Measurements from ENCODE around the gene MRPS22.
A peak's percentile ranks its signal among the peaks of the same experiment; 100 is the strongest.

Gene MRPS22

DNA sequence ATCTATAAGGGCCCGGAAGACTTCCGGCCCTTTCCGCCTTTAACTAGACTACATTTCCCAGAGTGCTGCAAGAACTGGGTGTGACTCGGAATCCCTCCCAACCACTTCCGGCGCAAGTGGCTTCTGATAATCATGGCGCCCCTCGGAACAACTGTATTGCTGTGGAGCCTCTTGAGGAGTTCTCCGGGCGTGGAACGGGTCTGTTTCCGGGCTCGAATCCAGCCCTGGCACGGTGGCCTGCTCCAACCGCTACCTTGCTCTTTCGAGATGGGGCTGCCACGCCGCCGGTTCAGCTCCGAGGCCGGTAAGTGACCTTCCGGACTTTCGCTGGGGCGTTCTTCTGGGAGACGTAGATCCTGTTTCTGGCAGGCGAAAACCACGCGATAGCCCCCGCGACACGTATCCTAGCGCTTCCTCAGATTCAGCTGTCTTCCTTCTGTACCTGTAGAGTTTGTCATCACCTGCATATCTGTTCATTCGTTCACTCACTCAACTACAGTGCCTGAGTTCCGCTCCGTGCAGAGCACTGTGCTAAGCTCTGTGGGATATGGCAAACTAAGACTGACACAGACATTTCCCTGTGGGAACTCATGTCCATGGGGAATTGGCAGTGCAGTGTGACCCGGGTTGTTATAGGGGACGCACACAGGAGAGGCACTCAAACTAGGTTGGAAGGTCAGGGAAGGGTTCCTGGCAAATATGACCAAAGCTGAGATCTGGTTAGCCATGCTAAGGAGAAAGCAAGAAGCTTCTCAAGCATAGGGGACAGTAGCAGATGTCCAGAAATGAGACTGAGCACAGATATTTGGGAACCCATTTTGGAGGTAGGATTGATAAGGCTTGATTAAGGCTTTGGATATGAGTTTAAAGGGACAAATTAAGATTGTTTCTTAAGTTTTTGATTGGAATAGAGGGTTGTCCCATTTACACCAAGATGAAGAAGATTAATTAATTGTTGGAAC lies at the start of gene MRPS22:
TSS of gene MRPS22 (plus strand) at position 126 of the 962 bp plus-strand sequence. CDS start at position 133, 7 bp downstream.
- Histone ChIP-seq H3K36me3 (ENCODE audit: control insufficient read depth, insufficient read depth, low read length) (peaks cover 2% of the 10 kb centered on the region; the same call in 1 of the 2 replicates), H3K9me3 (ENCODE audit: control insufficient read depth, insufficient read depth, low read length) (no peaks in the 10 kb centered on the region), H3K4me3 (ENCODE audit: low read length) (peak within 1 kb of the TSS; percentile 57; the same call in 1 of the 2 replicates), H3K4me1 (ENCODE audit: control insufficient read depth, insufficient read depth, low read length) (no peaks in the 10 kb centered on the region), H3K27me3 (ENCODE audit: control insufficient read depth, insufficient read depth, low read length) (no peaks in the 10 kb centered on the region), H3K27ac (ENCODE audit: low read length) (no peak within 1 kb of the TSS)
- no peak for DNase-seq (ENCODE audit: low read depth, low spot score)
- WGBS (ENCODE audit: insufficient coverage, insufficient read length), result no CpG with 5 or more reads among the region's 37 CpGs

DNA sequence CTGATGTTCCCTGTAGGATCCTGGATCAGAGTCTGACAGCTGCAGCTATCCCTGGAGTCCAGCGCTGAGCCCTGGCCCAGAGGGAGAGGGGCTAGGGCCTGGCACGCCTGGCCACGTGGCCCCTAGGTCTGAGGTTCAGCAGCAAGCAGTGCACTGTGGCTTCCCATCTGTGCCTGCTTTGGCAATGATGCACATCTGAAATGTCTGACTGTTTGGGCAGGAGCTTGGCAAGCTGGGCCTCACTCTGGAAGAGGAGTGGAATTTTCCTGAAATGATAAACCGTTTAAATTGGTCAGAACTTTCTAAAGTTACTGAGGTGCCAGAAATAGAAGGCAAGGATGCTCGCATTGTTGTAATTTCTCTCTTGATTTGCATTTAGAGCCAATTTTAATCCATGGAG lies 48.8 kb upstream of the MRPS22 start:
- Histone ChIP-seq H3K4me1 (ENCODE audit: control insufficient read depth, insufficient read depth, low read length) (no peaks in the 10 kb centered on the region), H3K27me3 (ENCODE audit: control insufficient read depth, insufficient read depth, low read length) (no peaks in the 10 kb centered on the region), H3K9me3 (ENCODE audit: control insufficient read depth, insufficient read depth, low read length) (no peaks in the 10 kb centered on the region), H3K36me3 (ENCODE audit: control insufficient read depth, insufficient read depth, low read length) (no peaks in the 10 kb centered on the region), H3K27ac (ENCODE audit: low read length) (no peak overlapping the region), H3K4me3 (ENCODE audit: low read length) (no peak overlapping the region)
- DNase-seq (ENCODE audit: low read depth, low spot score), result no peak
- WGBS (ENCODE audit: insufficient coverage, insufficient read length), result no CpG with 5 or more reads among the region's 5 CpGs

DNA sequence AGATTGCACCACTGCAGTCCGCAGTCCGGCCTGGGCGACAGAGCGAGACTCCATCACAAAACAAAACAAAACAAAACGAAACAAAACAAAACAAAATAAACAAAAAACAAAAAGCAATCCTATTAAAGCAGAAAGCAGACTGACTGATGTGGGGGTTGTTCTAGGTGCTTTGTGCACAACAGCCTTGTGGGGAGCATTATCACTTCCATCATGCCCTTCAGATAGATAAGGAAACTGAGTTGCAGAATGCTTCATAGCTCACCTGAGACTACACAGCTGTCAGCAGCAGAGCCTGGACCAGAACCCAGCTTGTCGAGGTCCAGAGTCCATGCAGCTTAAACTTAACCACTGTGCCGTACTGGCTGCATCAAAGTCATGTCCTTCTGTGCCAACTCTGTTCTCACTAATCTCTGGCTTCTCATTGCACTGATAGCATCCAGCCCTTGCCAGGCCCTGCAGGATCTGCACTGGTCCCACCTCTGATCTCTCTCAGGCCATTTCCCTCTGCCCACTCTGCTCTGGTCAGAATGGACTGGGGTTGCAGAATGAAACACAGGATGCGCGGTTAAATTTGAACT lies 47.6 kb upstream of the MRPS22 start:
- no peaks in the 10 kb centered on the region for H3K4me1 ChIP-seq (ENCODE audit: control insufficient read depth, insufficient read depth, low read length)
- H3K27me3 ChIP-seq (ENCODE audit: control insufficient read depth, insufficient read depth, low read length), result no peaks in the 10 kb centered on the region
- no peak overlapping the region for H3K27ac ChIP-seq (ENCODE audit: low read length)
- H3K36me3 ChIP-seq (ENCODE audit: control insufficient read depth, insufficient read depth, low read length), result no peaks in the 10 kb centered on the region
- no peaks in the 10 kb centered on the region for H3K9me3 ChIP-seq (ENCODE audit: control insufficient read depth, insufficient read depth, low read length)
- no CpG with 5 or more reads among the region's 9 CpGs for WGBS (ENCODE audit: insufficient coverage, insufficient read length)
- H3K4me3 ChIP-seq (ENCODE audit: low read length), result no peak overlapping the region
- DNase-seq (ENCODE audit: low read depth, low spot score), result no peak

DNA sequence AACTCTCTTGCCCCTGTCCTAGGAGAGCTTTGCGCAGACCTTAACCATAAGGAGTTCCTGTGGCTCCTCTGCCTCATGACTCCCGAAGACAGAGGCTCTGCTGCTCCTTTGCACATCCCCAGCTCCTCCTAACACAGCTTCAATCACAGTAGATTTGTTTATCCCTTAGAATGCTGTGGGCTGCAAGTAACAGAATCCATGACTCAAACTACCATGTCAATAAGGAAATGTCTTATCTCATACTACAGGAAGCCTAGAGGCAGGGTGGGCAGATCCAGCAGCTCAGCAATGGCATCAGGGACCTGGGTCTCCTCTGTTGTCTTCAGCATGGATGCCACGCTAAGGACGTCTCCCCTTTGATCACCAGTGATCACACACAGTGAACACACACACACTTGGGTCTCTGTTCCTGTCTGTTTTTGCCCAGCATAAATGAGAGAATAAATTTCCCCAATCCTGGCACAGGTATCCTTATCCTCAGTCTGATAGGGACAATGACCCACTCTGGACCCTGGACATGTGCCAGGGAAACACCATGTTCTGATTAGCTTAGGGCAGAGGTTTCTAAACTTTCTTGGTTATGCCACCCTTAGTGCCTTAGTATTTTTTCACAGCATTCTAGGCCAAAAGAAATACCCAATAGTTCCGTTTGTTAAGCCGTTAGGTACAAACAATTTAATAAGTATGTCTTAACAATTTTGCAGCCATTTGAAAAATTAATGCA lies 46.1 kb upstream of the MRPS22 start:
- Histone ChIP-seq H3K4me3 (ENCODE audit: low read length) (no peak overlapping the region), H3K9me3 (ENCODE audit: control insufficient read depth, insufficient read depth, low read length) (no peaks in the 10 kb centered on the region), H3K27ac (ENCODE audit: low read length) (no peak overlapping the region), H3K4me1 (ENCODE audit: control insufficient read depth, insufficient read depth, low read length) (no peaks in the 10 kb centered on the region), H3K27me3 (ENCODE audit: control insufficient read depth, insufficient read depth, low read length) (no peaks in the 10 kb centered on the region), H3K36me3 (ENCODE audit: control insufficient read depth, insufficient read depth, low read length) (no peaks in the 10 kb centered on the region)
- no CpG with 5 or more reads among the region's 6 CpGs for WGBS (ENCODE audit: insufficient coverage, insufficient read length)
- no peak for DNase-seq (ENCODE audit: low read depth, low spot score)

DNA sequence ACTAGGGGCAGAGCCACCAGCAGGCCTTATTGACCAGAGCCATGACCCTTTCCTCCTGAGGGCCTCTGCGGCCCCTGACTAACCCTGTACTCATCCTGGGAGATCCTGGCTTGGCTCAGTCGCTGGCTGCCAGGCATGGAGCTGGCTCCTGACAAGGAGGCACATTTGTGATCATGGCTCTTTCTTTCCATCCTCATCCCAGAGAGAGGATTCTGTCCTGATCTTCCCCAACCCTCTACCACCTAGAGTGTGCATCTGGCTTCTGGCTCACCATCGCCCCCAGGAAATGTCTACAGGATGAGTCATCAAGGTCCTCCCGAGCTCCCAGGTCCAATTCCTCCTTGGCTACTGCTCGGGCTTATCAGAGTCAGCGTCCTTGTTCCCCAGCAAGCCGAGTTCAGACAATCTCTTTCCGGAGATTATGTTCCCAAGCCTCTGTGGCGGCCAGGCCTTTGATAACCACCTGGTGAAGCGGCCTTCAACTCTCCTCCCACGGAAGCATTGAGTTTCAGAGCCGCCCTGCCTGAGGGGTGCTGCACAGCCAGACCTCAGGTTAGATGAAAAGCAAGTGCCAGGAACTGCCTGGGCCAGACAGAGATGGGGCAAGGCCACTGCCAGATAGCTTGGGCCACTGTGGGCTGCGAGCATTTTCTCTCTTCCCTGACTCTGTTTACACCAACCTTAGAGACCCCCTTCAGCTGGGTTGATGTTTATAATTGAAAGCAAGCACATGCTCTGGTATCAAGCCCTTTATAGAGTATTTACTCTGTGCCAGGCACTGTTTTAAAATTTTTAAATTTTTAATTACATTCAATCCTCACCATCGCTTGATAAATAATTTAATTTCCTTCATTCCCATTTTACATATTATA lies 44.3 kb upstream of the MRPS22 start:
- Histone ChIP-seq H3K27ac (ENCODE audit: low read length) (no peak overlapping the region), H3K27me3 (ENCODE audit: control insufficient read depth, insufficient read depth, low read length) (no peaks in the 10 kb centered on the region), H3K4me1 (ENCODE audit: control insufficient read depth, insufficient read depth, low read length) (no peaks in the 10 kb centered on the region), H3K9me3 (ENCODE audit: control insufficient read depth, insufficient read depth, low read length) (no peaks in the 10 kb centered on the region), H3K4me3 (ENCODE audit: low read length) (no peak overlapping the region), H3K36me3 (ENCODE audit: control insufficient read depth, insufficient read depth, low read length) (no peaks in the 10 kb centered on the region)
- DNase-seq (ENCODE audit: low read depth, low spot score), result no peak
- 100% methylated on average over 1 of the region's 14 CpGs for WGBS (ENCODE audit: insufficient coverage, insufficient read length)

DNA sequence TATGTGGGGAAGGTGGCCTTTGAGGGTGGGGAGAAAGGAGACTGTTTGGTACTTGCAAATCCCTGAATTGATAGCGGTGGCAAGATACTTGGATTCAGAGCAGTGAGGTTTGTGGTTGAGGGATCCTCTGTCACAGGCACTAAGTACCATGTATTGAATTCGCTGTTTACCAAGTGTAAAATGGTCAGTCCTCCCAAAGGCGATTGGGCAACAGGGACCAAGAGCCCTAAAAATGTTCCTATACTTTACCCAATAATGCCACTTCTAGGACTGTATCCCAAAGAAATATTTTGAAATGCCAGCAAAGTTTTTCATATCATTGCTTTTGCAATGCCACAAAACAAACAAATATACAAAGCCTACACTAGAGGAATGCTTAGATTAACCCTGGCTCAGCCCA lies 43.4 kb upstream of the MRPS22 start:
- no peak for DNase-seq (ENCODE audit: low read depth, low spot score)
- no CpG with 5 or more reads among the region's 3 CpGs for WGBS (ENCODE audit: insufficient coverage, insufficient read length)
- no peaks in the 10 kb centered on the region for H3K36me3 ChIP-seq (ENCODE audit: control insufficient read depth, insufficient read depth, low read length)
- no peaks in the 10 kb centered on the region for H3K9me3 ChIP-seq (ENCODE audit: control insufficient read depth, insufficient read depth, low read length)
- no peak overlapping the region for H3K4me3 ChIP-seq (ENCODE audit: low read length)
- H3K4me1 ChIP-seq (ENCODE audit: control insufficient read depth, insufficient read depth, low read length), result no peaks in the 10 kb centered on the region
- no peaks in the 10 kb centered on the region for H3K27me3 ChIP-seq (ENCODE audit: control insufficient read depth, insufficient read depth, low read length)
- H3K27ac ChIP-seq (ENCODE audit: low read length), result no peak overlapping the region

DNA sequence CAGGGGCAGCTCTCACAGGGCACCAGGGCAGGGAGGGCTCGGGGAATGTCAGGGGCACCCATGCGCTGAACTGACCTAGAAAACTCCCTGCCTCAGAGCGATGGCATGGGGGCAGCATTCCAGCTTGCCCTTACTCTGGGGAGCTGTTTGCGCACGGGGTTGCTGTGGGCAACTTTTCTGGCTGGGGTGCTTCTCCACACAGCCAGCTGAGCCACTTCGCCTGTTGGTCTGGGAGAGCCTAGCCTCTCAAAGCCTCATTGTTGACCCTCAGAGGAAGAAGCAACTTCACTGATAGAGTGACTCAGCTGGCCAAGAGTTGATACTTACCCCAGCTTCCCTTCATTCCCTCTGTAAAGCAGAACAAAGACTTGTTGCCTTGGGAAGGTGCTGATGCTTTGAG lies 42.6 kb upstream of the MRPS22 start:
- no CpG with 5 or more reads among the region's 6 CpGs for WGBS (ENCODE audit: insufficient coverage, insufficient read length)
- Histone ChIP-seq H3K36me3 (ENCODE audit: control insufficient read depth, insufficient read depth, low read length) (no peaks in the 10 kb centered on the region), H3K27me3 (ENCODE audit: control insufficient read depth, insufficient read depth, low read length) (no peaks in the 10 kb centered on the region), H3K9me3 (ENCODE audit: control insufficient read depth, insufficient read depth, low read length) (no peaks in the 10 kb centered on the region), H3K27ac (ENCODE audit: low read length) (no peak overlapping the region), H3K4me3 (ENCODE audit: low read length) (no peak overlapping the region), H3K4me1 (ENCODE audit: control insufficient read depth, insufficient read depth, low read length) (no peaks in the 10 kb centered on the region)
- DNase-seq (ENCODE audit: low read depth, low spot score), result no peak

DNA sequence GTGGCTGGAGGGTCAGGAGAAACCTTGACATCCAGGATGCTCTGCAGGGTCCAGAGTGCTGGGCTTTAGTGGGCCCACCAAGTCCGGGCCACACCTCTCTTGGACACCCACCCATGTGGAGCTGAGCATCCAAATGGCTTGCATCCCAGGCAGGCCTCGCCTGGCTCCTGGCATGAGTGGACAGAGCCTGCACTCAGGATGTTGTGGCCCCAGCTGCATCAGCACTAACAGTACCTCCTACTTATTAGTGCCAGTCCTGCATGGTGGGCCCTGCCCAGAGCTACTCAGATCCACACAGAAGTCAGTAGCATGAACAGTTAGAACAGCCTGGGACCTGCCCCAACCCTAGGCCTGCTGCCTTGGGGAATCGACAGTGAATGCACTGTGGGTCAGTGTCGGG lies 42.2 kb upstream of the MRPS22 start:
- Histone ChIP-seq H3K4me1 (ENCODE audit: control insufficient read depth, insufficient read depth, low read length) (no peaks in the 10 kb centered on the region), H3K36me3 (ENCODE audit: control insufficient read depth, insufficient read depth, low read length) (no peaks in the 10 kb centered on the region), H3K27me3 (ENCODE audit: control insufficient read depth, insufficient read depth, low read length) (no peaks in the 10 kb centered on the region), H3K9me3 (ENCODE audit: control insufficient read depth, insufficient read depth, low read length) (no peaks in the 10 kb centered on the region), H3K4me3 (ENCODE audit: low read length) (no peak overlapping the region), H3K27ac (ENCODE audit: low read length) (no peak overlapping the region)
- WGBS (ENCODE audit: insufficient coverage, insufficient read length), result no CpG with 5 or more reads among the region's 4 CpGs
- no peak for DNase-seq (ENCODE audit: low read depth, low spot score)

DNA sequence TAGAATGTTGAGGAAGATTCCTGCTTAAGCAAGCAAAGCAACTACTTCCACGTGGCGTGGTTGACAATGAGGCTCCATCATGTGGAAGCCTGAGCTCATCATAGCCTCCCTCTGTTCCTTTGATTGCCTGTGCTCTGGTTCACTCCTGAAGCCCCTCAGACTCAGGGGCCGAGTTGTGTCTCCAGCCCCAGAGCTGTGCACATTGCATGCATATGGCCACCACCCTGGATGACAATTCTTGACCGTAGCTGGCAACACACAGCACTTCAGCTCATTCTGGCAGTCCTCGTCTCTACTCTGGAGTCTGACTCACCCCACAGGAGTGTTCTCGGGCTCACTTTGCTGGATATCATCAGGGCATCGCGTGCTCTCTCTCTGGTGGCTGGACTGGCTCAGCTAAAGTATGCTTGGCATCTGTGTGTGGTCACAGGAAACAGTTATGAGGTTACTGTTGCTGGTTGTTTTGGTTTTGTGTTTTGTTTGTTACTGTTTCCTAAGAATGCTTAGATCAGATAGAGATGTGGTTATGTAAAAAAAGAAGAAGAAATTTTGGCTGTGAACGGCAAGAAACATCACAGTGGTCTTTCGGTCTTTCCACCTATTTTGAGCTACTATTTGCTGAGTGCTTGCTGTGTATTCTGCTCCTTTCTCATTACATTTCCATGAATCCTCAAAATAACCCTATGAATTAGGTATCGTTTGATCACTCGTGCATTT lies 41.6 kb upstream of the MRPS22 start:
- Histone ChIP-seq H3K9me3 (ENCODE audit: control insufficient read depth, insufficient read depth, low read length) (no peaks in the 10 kb centered on the region), H3K27me3 (ENCODE audit: control insufficient read depth, insufficient read depth, low read length) (no peaks in the 10 kb centered on the region), H3K4me1 (ENCODE audit: control insufficient read depth, insufficient read depth, low read length) (no peaks in the 10 kb centered on the region), H3K36me3 (ENCODE audit: control insufficient read depth, insufficient read depth, low read length) (no peaks in the 10 kb centered on the region), H3K4me3 (ENCODE audit: low read length) (no peak overlapping the region), H3K27ac (ENCODE audit: low read length) (no peak overlapping the region)
- no CpG with 5 or more reads among the region's 12 CpGs for WGBS (ENCODE audit: insufficient coverage, insufficient read length)
- DNase-seq (ENCODE audit: low read depth, low spot score), result no peak
